ENCODE results near the gene NAAA. TPM values are rescaled to one million over a fixed set of nuclear protein-coding genes. Genes with fewer than 3 reads are reported as not detected.
"Not testable (repeated sequence)": the region's sequence is repeated elsewhere in the genome, so short reads cannot be mapped to it uniquely, and the experiment has no call there.

Gene NAAA
- total RNA-seq, 2 donors from 2014 or later: 1.7 TPM

GRCh38 chr4:75912968-75913367, 27.8 kb downstream of the NAAA start:
- DNase-seq: no peak
- H3K9ac ChIP-seq (ENCODE audit: extremely low read depth, low read length, poor library complexity, severe bottlenecking): no peak overlapping the region
- H3K27me3 ChIP-seq (ENCODE audit: control insufficient read depth, insufficient read depth, low read length, poor library complexity, severe bottlenecking): no peaks in the 10 kb centered on the region
- WGBS, 2 experiments (ENCODE audit: insufficient coverage in 1 of 2, insufficient read length in 1 of 2): 72 to 75% methylated on average over 4 to 6 of the region's 6 CpGs
- no peaks in the 10 kb centered on the region for H3K36me3 ChIP-seq (ENCODE audit: control insufficient read depth, insufficient read depth, low read length)
- Mint-ChIP-seq H3K36me3 (ENCODE audit: low read depth) (peaks cover 5% of the 10 kb centered on the region), H3K27me3 (ENCODE audit: insufficient read depth) (no peaks in the 10 kb centered on the region), H3K9me3 (peaks cover 26% of the 10 kb centered on the region), H3K4me3 (no peak overlapping the region), H3K4me1 (no peaks in the 10 kb centered on the region), H3K27ac (no peak overlapping the region)
- no peak for TF ChIP-seq CTCF (conservative IDR thresholded peaks at IDR 0.05)
- peaks cover 4% of the 10 kb centered on the region for H3K9me3 ChIP-seq (ENCODE audit: control insufficient read depth, low read length)
- no peaks in the 10 kb centered on the region for H3K4me1 ChIP-seq (ENCODE audit: control insufficient read depth, insufficient read depth, low read length)
- no peak overlapping the region for H3K4me3 ChIP-seq (ENCODE audit: low read length)
- H3K27ac ChIP-seq (ENCODE audit: low read depth, low read length): no peak overlapping the region

- DNase-seq; H3K4me3 ChIP-seq (ENCODE audit: low read length); H3K4me1 Mint-ChIP-seq; H3K27ac Mint-ChIP-seq; H3K36me3 Mint-ChIP-seq (ENCODE audit: low read depth); H3K27me3 ChIP-seq (ENCODE audit: control insufficient read depth, insufficient read depth, low read length, poor library complexity, severe bottlenecking); H3K27ac ChIP-seq (ENCODE audit: low read depth, low read length); H3K4me3 Mint-ChIP-seq; H3K9me3 ChIP-seq (ENCODE audit: control insufficient read depth, low read length); H3K4me1 ChIP-seq (ENCODE audit: control insufficient read depth, insufficient read depth, low read length); H3K36me3 ChIP-seq (ENCODE audit: control insufficient read depth, insufficient read depth, low read length); H3K27me3 Mint-ChIP-seq (ENCODE audit: insufficient read depth); H3K9ac ChIP-seq (ENCODE audit: extremely low read depth, low read length, poor library complexity, severe bottlenecking): not testable (repeated sequence)
- peaks cover 26% of the 10 kb centered on the region for H3K9me3 Mint-ChIP-seq
- WGBS, 2 experiments (ENCODE audit: insufficient coverage in 1 of 2, insufficient read length in 1 of 2): 90 to 95% methylated on average over 5 to 6 of the region's 6 CpGs
Measured at GRCh38 chr4:75910831-75911230, 30.0 kb downstream of the NAAA start.

GRCh38 chr4:75909405-75909804, 31.4 kb downstream of the NAAA start:
- TF ChIP-seq CTCF (conservative IDR thresholded peaks at IDR 0.05): no peak
- no peak overlapping the region for H3K27ac Mint-ChIP-seq
- no peak for DNase-seq

GRCh38 chr4:75908555-75908954, 32.3 kb downstream of the NAAA start:
- WGBS, 2 experiments (ENCODE audit: insufficient coverage in 1 of 2, insufficient read length in 1 of 2): 91 to 100% methylated on average over 2 to 3 of the region's 3 CpGs
- no peaks in the 10 kb centered on the region for H3K4me1 Mint-ChIP-seq

More at GRCh38 chr4:75909405-75909804, 31.4 kb downstream of the NAAA start:
- Histone ChIP-seq H3K9ac (ENCODE audit: extremely low read depth, low read length, poor library complexity, severe bottlenecking) (no peak overlapping the region), H3K4me1 (ENCODE audit: control insufficient read depth, insufficient read depth, low read length) (no peaks in the 10 kb centered on the region), H3K36me3 (ENCODE audit: control insufficient read depth, insufficient read depth, low read length) (no peaks in the 10 kb centered on the region), H3K4me3 (ENCODE audit: low read length) (no peak overlapping the region), H3K27me3 (ENCODE audit: control insufficient read depth, insufficient read depth, low read length, poor library complexity, severe bottlenecking) (no peaks in the 10 kb centered on the region), H3K9me3 (ENCODE audit: control insufficient read depth, low read length) (peaks cover 4% of the 10 kb centered on the region), H3K27ac (ENCODE audit: low read depth, low read length) (no peak overlapping the region)
- H3K9me3 Mint-ChIP-seq: peaks cover 26% of the 10 kb centered on the region
- H3K27me3 Mint-ChIP-seq (ENCODE audit: insufficient read depth): no peaks in the 10 kb centered on the region
- WGBS, 2 experiments (ENCODE audit: insufficient coverage in 1 of 2, insufficient read length in 1 of 2): 86 to 91% methylated on average over 2 to 4 of the region's 5 CpGs
- H3K4me1 Mint-ChIP-seq: no peaks in the 10 kb centered on the region
- no peak overlapping the region for H3K4me3 Mint-ChIP-seq
- peaks cover 5% of the 10 kb centered on the region for H3K36me3 Mint-ChIP-seq (ENCODE audit: low read depth)

More at GRCh38 chr4:75908555-75908954, 32.3 kb downstream of the NAAA start:
- peaks cover 26% of the 10 kb centered on the region for H3K9me3 Mint-ChIP-seq
- Histone ChIP-seq H3K27ac (ENCODE audit: low read depth, low read length) (no peak overlapping the region), H3K9ac (ENCODE audit: extremely low read depth, low read length, poor library complexity, severe bottlenecking) (no peak overlapping the region), H3K4me1 (ENCODE audit: control insufficient read depth, insufficient read depth, low read length) (no peaks in the 10 kb centered on the region), H3K4me3 (ENCODE audit: low read length) (no peak overlapping the region), H3K36me3 (ENCODE audit: control insufficient read depth, insufficient read depth, low read length) (no peaks in the 10 kb centered on the region), H3K27me3 (ENCODE audit: control insufficient read depth, insufficient read depth, low read length, poor library complexity, severe bottlenecking) (no peaks in the 10 kb centered on the region), H3K9me3 (ENCODE audit: control insufficient read depth, low read length) (peaks cover 4% of the 10 kb centered on the region)
- H3K4me3 Mint-ChIP-seq: no peak overlapping the region
- H3K27me3 Mint-ChIP-seq (ENCODE audit: insufficient read depth): no peaks in the 10 kb centered on the region
- H3K36me3 Mint-ChIP-seq (ENCODE audit: low read depth): peaks cover 5% of the 10 kb centered on the region
- TF ChIP-seq CTCF (conservative IDR thresholded peaks at IDR 0.05): no peak
- H3K27ac Mint-ChIP-seq: no peak overlapping the region
- DNase-seq: no peak

Data from endodermal cell (in vitro differentiated cells).